Naive thymus-derived CD8-positive, alpha-beta T cell (primary cell): ENCODE data around the gene BBS12. TPM values are rescaled to one million over a fixed set of nuclear protein-coding genes. Genes with fewer than 3 reads are reported as not detected.

ENCODE experiments used
- ATAC-seq, 2 donors: fragments of 150-1000 bp; cut with Tn5 transposase in 1 of 2; sonication (Bioruptor Pico), chemical (Tn5 transposase) in 1 of 2; 1 replicate in 1 of 2; 2 replicates in 1 of 2; pipeline ENCODE4 v1.10.0; 2021; ENCODE audit warnings: mild to moderate bottlenecking in 2 of 2, moderate library complexity in 2 of 2
- POLR2A ChIA-PET: fragments of 350-600 bp; sonication (Branson Sonifier 250); formaldehyde crosslinking; loops from one replicate; lab custom pipeline; 2021; ENCODE audit warnings: antibody characterized with exemption; lab: Charles Lee
- DNase-seq, 10 donors: peaks; one replicate each; pipeline versions ENCODE4 v3.0.0 to v3.0.0-alpha.2; 2020 to 2022
- H3K27ac Mint-ChIP-seq, 10 donors: one replicate each; pipeline ENCODE4 v1.8.0; 2020 to 2022; ENCODE audit warnings: mild to moderate bottlenecking in 10 of 10, mixed read lengths in 10 of 10, moderate library complexity in 4 of 10, inconsistent platforms in 1 of 10
- H3K27me3 Mint-ChIP-seq, 5 donors: one replicate each; pipeline ENCODE4 v1.8.0; 2021 to 2022; ENCODE audit warnings: mixed read lengths in 5 of 5
- H3K36me3 Mint-ChIP-seq, 3 donors: one replicate each; pipeline ENCODE4 v1.8.0; 2020 to 2022; ENCODE audit warnings: mixed read lengths in 3 of 3, mild to moderate bottlenecking in 2 of 3, inconsistent platforms in 1 of 3
- H3K4me1 Mint-ChIP-seq, 4 donors: one replicate each; pipeline ENCODE4 v1.8.0; 2021 to 2022; ENCODE audit warnings: mixed read lengths in 4 of 4
- H3K4me3 Mint-ChIP-seq, 10 donors: one replicate each; pipeline ENCODE4 v1.8.0; 2020 to 2022; ENCODE audit warnings: mild to moderate bottlenecking in 10 of 10, mixed read lengths in 10 of 10, moderate library complexity in 6 of 10, inconsistent platforms in 1 of 10
- H3K9me3 Mint-ChIP-seq, 9 donors: one replicate each; pipeline ENCODE4 v1.8.0; 2020 to 2022; ENCODE audit warnings: mixed read lengths in 9 of 9, mild to moderate bottlenecking in 3 of 9, inconsistent platforms in 1 of 9, moderate library complexity in 1 of 9
- polyA plus RNA-seq, 3 donors: library from polyadenylated mRNA; unstranded; fragments of 300-500 nt; fragmentation: Illumina TruSeq; gene quantifications; one replicate each; pipeline ENCODE4 v1.2.3, GENCODE V29; 2021
- total RNA-seq, 8 experiments: library from RNA in 2 of 8; stranded (reverse) in 2 of 8; gene quantifications; one replicate each; pipeline ENCODE4 v1.2.3 and lab custom pipeline; 2021 to 2026

Gene BBS12
- total and polyA plus RNA-seq, 5 experiments from 2014 or later: 0.46 to 2.4 (median 1.5) TPM

- DNase-seq (no peak), ATAC-seq (no peak)
- H3K9me3 Mint-ChIP-seq: peaks cover 0 to 3% (median 0%) of the 10 kb centered on the region in 9 donors
- peaks cover 0 to 21% (median 5%) of the 10 kb centered on the region in 5 donors for H3K27me3 Mint-ChIP-seq
- no peak overlapping the region for H3K27ac Mint-ChIP-seq
- POLR2A ChIA-PET: interaction anchor here (0.6 kb wide), 1 partner anchor 987 kb away, joined by 3 read pairs; no protein-coding TSS in a partner anchor
- no peak overlapping the region for H3K4me3 Mint-ChIP-seq
- no peaks in the 10 kb centered on the region for H3K4me1 Mint-ChIP-seq
- no peaks in the 10 kb centered on the region for H3K36me3 Mint-ChIP-seq
These were observed 61.3 kb downstream of the BBS12 start for GRCh38 chr4:122793811-122794210.

Other genes with a start within 250 kb of the BBS12 start
- not detected for gene IL21, start 111.6 kb upstream of the BBS12 start, total RNA-seq
- not detected for gene IL21, start 111.6 kb upstream of the BBS12 start, polyA plus RNA-seq
- gene FGF2, start 94.1 kb downstream of the BBS12 start, total RNA-seq: not detected
- gene FGF2, start 94.1 kb downstream of the BBS12 start, polyA plus RNA-seq: not detected
- 1 to 10 TPM; 3.1 TPM for gene NUDT6, start 189.9 kb downstream of the BBS12 start, total RNA-seq
- 1 to 10 TPM; 2.5 to 3.1 (median 2.9) TPM for gene NUDT6, start 189.9 kb downstream of the BBS12 start, polyA plus RNA-seq